Adrenal gland (tissue), 5 donors: ENCODE data around the gene PRLR.

Source experiments
- CTCF ChIP-seq, 6 experiments: fragments of 450-650 bp in 4 of 6; fragments of 200-600 bp in 2 of 6; sonication (generic) in 1 of 6; IDR thresholded peaks; 1 replicate in 5 of 6; 2 replicates in 1 of 6; pipeline versions ENCODE4 v1.5.1 to v1.8.0; 2016 to 2021; ENCODE audit warnings: antibody characterized with exemption in 6 of 6, mild to moderate bottlenecking in 2 of 6, moderate library complexity in 1 of 6
- POLR2A ChIP-seq, 2 donors: fragments of 450-650 bp; IDR thresholded peaks; one replicate each; pipeline ENCODE4 v1.6.1; 2017; ENCODE audit warnings: antibody characterized with exemption in 2 of 2, mild to moderate bottlenecking in 2 of 2, moderate library complexity in 1 of 2
- donor health status: DM: no; HTN: no; CAD: no.

- TF ChIP-seq CTCF (IDR thresholded peaks at IDR 0.05) (peak in 2 of 6 experiments; percentile 6 to 8), POLR2A (IDR thresholded peaks at IDR 0.05) (no peak)
Measured at GRCh38 chr5:35213608-35214007, 16.7 kb downstream of the PRLR start.
